Limb (tissue), 2 donors: Measurements from ENCODE around the gene NUPR1.
"Not testable (repeated sequence)": the region's sequence is repeated elsewhere in the genome, so short reads cannot be mapped to it uniquely, and the experiment has no call there.

Experiments used
- DNase-seq, 2 donors: peaks; one replicate each; pipeline ENCODE4 v3.0.0-alpha.2; 2016; ENCODE audit errors: extremely low spot score in 2 of 2

Gene NUPR1

DNA sequence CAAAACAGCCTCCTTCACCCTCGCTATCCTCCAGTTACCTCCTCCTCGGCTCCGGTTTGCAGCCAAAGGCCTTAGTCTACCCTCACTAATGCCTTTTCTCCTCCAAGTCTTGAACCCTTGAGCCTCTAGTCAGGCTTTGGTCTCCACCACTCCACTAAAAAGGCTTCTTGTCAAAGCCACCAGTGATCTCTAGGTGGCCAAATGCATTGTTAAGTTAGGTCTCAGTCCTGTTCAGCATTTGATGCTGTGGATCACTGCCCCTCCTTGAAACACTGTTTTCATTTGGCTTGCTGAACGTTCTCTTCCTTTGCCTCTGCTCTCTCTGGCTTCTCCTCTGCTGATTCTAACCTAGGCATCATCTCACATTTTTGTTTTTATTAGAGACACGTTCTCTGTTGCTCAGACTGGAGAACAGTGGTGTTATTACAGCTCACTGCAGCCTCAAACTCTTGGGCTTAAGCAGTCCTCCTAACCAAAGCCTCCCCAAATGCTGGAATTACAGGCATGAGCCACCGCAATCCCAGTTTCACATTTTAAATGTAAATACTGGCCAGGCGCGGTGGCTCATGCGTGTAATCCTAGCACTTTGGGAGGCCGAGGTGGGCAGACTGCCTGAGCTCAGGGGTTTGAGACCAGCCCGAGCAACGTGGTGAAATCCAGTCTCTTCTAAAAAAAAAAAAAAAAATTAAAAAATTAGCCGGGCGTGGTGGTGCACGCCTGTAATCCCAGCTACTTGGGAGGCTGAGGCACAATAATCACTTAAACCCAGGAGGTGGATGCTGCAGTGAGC, 16.1 kb upstream of the NUPR1 start:
- DNase-seq, result no peak

- DNase-seq, result peak; percentile 93 to 95
These were observed 15.2 kb upstream of the NUPR1 start, which contains the start of gene SGF29 for GRCh38 chr16:28553776-28554633. TSS of gene SGF29 (plus strand) at chr16:28553920. CDS start at chr16:28581070, 27,150 bp downstream.

GRCh38 chr16:28549301-28549899, 10.6 kb upstream of the NUPR1 start:
- no peak for DNase-seq

GRCh38 chr16:28548306-28548802, 9.6 kb upstream of the NUPR1 start:
- no peak for DNase-seq

- DNase-seq, result no peak
These were observed 7.9 kb upstream of the NUPR1 start for GRCh38 chr16:28546626-28547025.

- DNase-seq, result not testable (repeated sequence)
These were observed 7.2 kb upstream of the NUPR1 start for GRCh38 chr16:28545964-28546363.

DNA sequence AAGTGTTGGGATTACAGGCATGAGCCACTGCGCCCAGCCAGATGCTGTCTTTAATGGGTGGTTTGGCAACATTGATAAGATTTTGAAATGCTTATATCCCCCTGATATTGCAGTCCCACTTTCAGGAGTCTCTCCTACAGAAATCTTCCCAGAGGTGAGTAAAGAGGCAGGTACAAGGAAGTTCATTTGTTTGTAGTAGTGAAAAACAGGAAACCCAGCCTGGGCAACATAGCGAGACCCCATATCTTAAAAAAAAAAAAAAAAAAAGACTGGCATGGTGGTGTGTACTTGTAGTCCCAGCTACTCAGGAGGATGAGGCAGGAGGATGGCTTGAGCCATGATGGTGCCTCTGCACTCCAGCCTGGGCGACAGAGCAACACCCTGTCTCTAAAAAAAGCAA, 6.2 kb upstream of the NUPR1 start:
- DNase-seq, result no peak

- no peak for DNase-seq
These were observed 4.3 kb upstream of the NUPR1 start for GRCh38 chr16:28543072-28543471.

DNA sequence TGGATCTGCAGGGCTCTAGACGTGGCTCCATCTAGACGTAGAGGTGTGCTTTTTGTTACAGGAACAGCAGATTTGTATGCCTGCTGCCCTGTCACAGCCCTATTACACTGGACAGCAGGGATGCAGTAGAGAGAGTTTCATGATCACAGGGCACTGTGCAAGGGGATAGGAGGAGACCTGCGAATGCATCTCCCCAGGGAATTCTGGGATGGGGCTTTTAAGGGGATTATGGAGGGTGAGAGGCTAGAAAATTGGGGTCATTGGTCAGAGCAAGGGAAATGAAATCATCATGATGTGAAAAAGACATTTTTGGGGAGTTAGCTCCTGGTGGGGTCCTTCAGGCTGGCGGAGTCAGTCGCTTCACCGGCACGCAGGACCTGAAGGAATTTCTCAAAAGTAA, 3.9 kb upstream of the NUPR1 start:
- no peak for DNase-seq

GRCh38 chr16:28540346-28540745, 1.6 kb upstream of the NUPR1 start:
- DNase-seq, result no peak

GRCh38 chr16:28537964-28538732, 626 bp downstream of the NUPR1 start:
- DNase-seq, result no peak

GRCh38 chr16:28537076-28537475, 1.7 kb downstream of the NUPR1 start:
- no peak for DNase-seq

DNA sequence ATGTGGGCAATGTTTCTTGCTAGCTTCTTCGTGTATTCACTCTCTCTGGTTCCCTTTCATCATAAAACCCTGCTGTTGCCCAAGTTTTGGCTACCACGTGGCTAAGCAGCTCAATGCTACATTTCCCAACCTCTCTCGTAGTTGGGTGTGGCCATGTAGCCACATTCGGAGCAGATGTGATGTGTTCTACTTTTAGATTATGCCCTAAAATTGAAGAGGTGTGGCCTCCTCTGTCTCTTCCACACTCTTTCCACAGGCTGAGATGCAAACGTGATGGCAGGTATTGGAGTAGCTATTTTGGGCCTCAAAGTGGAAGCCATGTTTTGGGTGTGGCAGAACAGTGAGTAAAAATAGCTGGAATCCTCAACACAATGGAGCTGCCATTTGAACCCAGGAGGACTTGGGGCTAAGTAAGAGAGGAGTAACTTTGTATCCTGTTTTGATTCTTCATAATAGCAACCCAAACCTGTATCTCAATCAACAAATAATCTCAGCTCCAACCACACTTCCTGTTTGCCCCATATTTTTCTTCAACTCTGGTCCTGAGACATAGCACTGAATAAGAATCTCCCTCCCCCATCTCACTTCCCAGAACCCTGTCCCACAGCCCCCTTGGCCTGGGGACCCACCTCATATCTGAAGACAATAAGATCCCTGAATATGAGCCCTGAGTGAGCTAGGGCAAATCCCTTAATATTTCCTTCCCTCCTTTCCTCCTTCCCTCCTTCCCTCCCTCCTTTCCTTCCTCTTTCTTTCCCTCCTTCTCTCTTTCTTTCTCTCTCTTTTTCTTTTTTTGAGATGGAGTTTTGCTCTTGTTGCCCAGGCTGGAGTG, 4.0 kb downstream of the NUPR1 start:
- no peak for DNase-seq

GRCh38 chr16:28532940-28533647, 5.7 kb downstream of the NUPR1 start:
- DNase-seq, result no peak

GRCh38 chr16:28531777-28532744, 6.7 kb downstream of the NUPR1 start:
- no peak for DNase-seq

DNA sequence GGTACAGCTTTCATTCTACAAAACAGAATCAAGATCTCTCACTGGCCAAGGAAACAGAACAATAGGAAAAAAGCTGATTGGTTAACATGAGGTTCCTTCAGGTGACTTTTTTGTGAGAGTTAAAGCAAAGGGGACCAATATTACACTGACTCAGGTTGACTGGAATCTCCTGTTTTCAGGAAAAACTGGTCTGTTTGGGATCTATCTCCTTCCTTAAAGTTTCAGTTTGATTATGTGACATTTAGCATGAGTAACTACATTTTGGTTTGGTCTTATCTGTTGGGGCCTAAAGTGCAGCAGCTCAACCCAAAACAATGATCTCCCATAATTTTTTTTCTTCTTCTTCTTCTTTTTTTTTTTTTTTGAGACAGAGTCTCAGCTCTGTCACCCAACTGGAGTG, 9.7 kb downstream of the NUPR1 start:
- DNase-seq, result no peak

- no peak for DNase-seq
These were observed 10.3 kb downstream of the NUPR1 start for GRCh38 chr16:28528463-28528867.

DNA sequence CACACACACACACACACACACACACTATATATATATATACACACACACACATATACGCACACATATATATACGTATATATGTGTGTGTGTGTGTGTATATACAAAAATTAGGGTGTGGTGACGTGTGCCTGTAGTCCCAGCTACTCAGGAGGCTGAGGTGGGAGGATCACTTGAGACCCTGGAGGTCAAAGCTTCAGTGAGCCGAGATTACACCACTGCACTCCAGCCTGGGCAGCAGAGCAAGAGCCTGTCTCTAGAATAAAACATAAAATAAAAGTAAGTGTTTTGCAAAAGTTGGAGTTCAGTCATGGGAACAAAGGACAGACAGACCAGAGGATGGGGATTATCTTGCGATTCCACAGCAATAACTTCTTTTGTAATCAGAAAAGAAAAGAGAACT, 10.8 kb downstream of the NUPR1 start:
- DNase-seq, result no peak
